Osteoblast (primary cell): Measurements from ENCODE around the gene CEP112. TPM values are rescaled to one million over a fixed set of nuclear protein-coding genes. Genes with fewer than 3 reads are reported as not detected.

ENCODE experiments used
- DNase-seq: peaks from one replicate; pipeline ENCODE4 v3.0.0; 2011; ENCODE audit warnings: low spot score, mixed read lengths; ENCODE audit not compliant: insufficient read length; ENCODE audit errors: missing footprints
- H2AFZ ChIP-seq: 2 replicates; pipeline ENCODE4 v1.6.0; 2011; ENCODE audit warnings: mild to moderate bottlenecking, low read length
- H3K27ac ChIP-seq: 2 replicates; pipeline ENCODE4 v1.5.1; 2011; ENCODE audit warnings: mild to moderate bottlenecking, low read depth, low read length, moderate library complexity
- H3K27me3 ChIP-seq: 2 replicates; pipeline ENCODE4 v1.6.0; 2012; ENCODE audit warnings: mild to moderate bottlenecking, control low read depth, inconsistent platforms, low read length, moderate library complexity; ENCODE audit not compliant: insufficient read depth
- H3K36me3 ChIP-seq: 2 replicates; pipeline ENCODE4 v1.5.1; 2011; ENCODE audit warnings: mild to moderate bottlenecking, low read length, control low read depth, moderate library complexity; ENCODE audit not compliant: insufficient read depth
- H3K4me1 ChIP-seq: 2 replicates; pipeline ENCODE4 v1.5.1; 2011; ENCODE audit warnings: mild to moderate bottlenecking, low read length, control low read depth, moderate library complexity; ENCODE audit not compliant: insufficient read depth
- H3K4me2 ChIP-seq: 2 replicates; pipeline ENCODE4 v1.6.0; 2011; ENCODE audit warnings: mild to moderate bottlenecking, low read length; ENCODE audit not compliant: insufficient read depth
- H3K4me3 ChIP-seq: fragments of 200-600 bp; sonication (generic); 3 replicates; pipeline ENCODE4 v1.5.1; 2012; ENCODE audit warnings: mild to moderate bottlenecking, low read length, inconsistent platforms; ENCODE audit not compliant: insufficient read depth
- H3K79me2 ChIP-seq: 2 replicates; pipeline ENCODE4 v1.6.0; 2012; ENCODE audit warnings: mild to moderate bottlenecking, low read length, control low read depth, inconsistent platforms; ENCODE audit not compliant: insufficient read depth
- H3K9me3 ChIP-seq: 2 replicates; pipeline ENCODE4 v1.5.1; 2011; ENCODE audit warnings: low read depth, low read length, control low read depth
- H4K20me1 ChIP-seq: 2 replicates; pipeline ENCODE4 v1.6.0; 2012; ENCODE audit warnings: mild to moderate bottlenecking, low read length, control low read depth; ENCODE audit not compliant: insufficient read depth
- CTCF ChIP-seq: IDR thresholded peaks from 2 replicates; pipeline ENCODE4 v1.5.1; 2011; ENCODE audit warnings: mild to moderate bottlenecking, low read depth, low read length, moderate library complexity; ENCODE audit errors: extremely low read depth
- total RNA-seq: library from RNA; depleted of rRNA; stranded (reverse); fragments of >200 nt; gene quantifications from 2 replicates; pipeline ENCODE4 v1.2.3, GENCODE V29; 2012

Gene CEP112
- total RNA-seq, 1 donor = 8.3 TPM

- peak; percentile 83 for DNase-seq
- Histone ChIP-seq H3K27ac (no peak overlapping the region), H3K4me1 (peaks cover 3% of the 10 kb centered on the region)
Observed at GRCh38 chr17:65856865-65857264, 335.1 kb downstream of the CEP112 start.

GRCh38 chr17:65855675-65856074, 336.3 kb downstream of the CEP112 start:
- H3K9me3 ChIP-seq = no peaks in the 10 kb centered on the region
- TF ChIP-seq CTCF = no peak
- H3K27ac ChIP-seq = no peak overlapping the region
- no peaks in the 10 kb centered on the region for H3K36me3 ChIP-seq
- no peak overlapping the region for H3K4me2 ChIP-seq
- no peak overlapping the region for H3K4me3 ChIP-seq
- no peak overlapping the region for H2AFZ ChIP-seq
- H3K27me3 ChIP-seq = no peaks in the 10 kb centered on the region
- H4K20me1 ChIP-seq = no peaks in the 10 kb centered on the region
- H3K4me1 ChIP-seq = peaks cover 7% of the 10 kb centered on the region
- DNase-seq = no peak
- H3K79me2 ChIP-seq = no peaks in the 10 kb centered on the region

More at GRCh38 chr17:65856865-65857264, 335.1 kb downstream of the CEP112 start:
- H2AFZ ChIP-seq = no peak overlapping the region
- H3K27me3 ChIP-seq = no peaks in the 10 kb centered on the region
- TF ChIP-seq CTCF = no peak
- H3K9me3 ChIP-seq = no peaks in the 10 kb centered on the region
- H3K4me3 ChIP-seq = no peak overlapping the region
- no peaks in the 10 kb centered on the region for H4K20me1 ChIP-seq
- peak overlapping the region; percentile 44 for H3K4me2 ChIP-seq
- H3K36me3 ChIP-seq = no peaks in the 10 kb centered on the region
- H3K79me2 ChIP-seq = no peaks in the 10 kb centered on the region

- no peaks in the 10 kb centered on the region for H3K27me3 ChIP-seq
- TF ChIP-seq CTCF = no peak
- no peak for DNase-seq
Observed at GRCh38 chr17:65855245-65855644, 336.7 kb downstream of the CEP112 start.

GRCh38 chr17:65853816-65854215, 338.1 kb downstream of the CEP112 start:
- no peak for TF ChIP-seq CTCF
- DNase-seq = no peak
- Histone ChIP-seq H3K27ac (no peak overlapping the region), H3K4me2 (no peak overlapping the region), H4K20me1 (no peaks in the 10 kb centered on the region), H2AFZ (no peak overlapping the region), H3K36me3 (no peaks in the 10 kb centered on the region), H3K27me3 (no peaks in the 10 kb centered on the region), H3K79me2 (no peaks in the 10 kb centered on the region), H3K4me3 (no peak overlapping the region), H3K9me3 (no peaks in the 10 kb centered on the region), H3K4me1 (peaks cover 9% of the 10 kb centered on the region)

More at GRCh38 chr17:65855245-65855644, 336.7 kb downstream of the CEP112 start:
- H3K4me3 ChIP-seq = no peak overlapping the region
- no peak overlapping the region for H2AFZ ChIP-seq
- H3K27ac ChIP-seq = no peak overlapping the region
- no peak overlapping the region for H3K4me2 ChIP-seq
- H3K36me3 ChIP-seq = no peaks in the 10 kb centered on the region
- no peaks in the 10 kb centered on the region for H3K9me3 ChIP-seq
- peaks cover 9% of the 10 kb centered on the region for H3K4me1 ChIP-seq
- no peaks in the 10 kb centered on the region for H4K20me1 ChIP-seq
- no peaks in the 10 kb centered on the region for H3K79me2 ChIP-seq
